ENCODE data around the gene SH3BP5L.
"Not testable (repeated sequence)": the region's sequence is repeated elsewhere in the genome, so short reads cannot be mapped to it uniquely, and the experiment has no call there.

Gene SH3BP5L

DNA sequence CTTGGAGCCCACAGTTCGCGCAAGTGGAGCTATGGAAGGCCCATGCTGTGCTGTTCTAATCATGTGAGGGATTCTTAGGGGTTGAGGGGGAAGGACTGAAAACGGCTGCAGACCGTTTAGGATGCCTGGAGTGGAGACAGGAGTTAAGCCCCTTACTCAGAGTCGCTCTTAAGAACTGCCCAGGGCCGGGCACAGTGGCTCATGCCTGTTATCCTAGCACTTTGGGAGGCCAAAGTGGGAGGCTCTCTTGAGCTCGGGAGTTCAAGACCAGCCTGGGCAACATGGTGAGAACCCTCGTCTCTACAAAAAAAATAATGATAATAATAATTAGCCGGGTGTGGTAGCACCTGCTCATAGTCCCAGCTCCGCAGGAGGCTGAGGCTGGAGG is 13.4 kb upstream of the SH3BP5L start:
- no peak for DNase-seq (ENCODE audit: low read depth)
- TF ChIP-seq CTCF (IDR thresholded peaks at IDR 0.05; ENCODE audit: control insufficient read depth, extremely low read depth, insufficient read depth) = no peak
- H3K4me3 ChIP-seq (ENCODE audit: low read depth, low read length) = peak overlapping the region; percentile 81

- DNase-seq (ENCODE audit: low read depth) = peak; percentile 90
- no peak for TF ChIP-seq CTCF (IDR thresholded peaks at IDR 0.05; ENCODE audit: control insufficient read depth, extremely low read depth, insufficient read depth)
Measured at GRCh38 chr1:248838357-248839167, 12.8 kb upstream of the SH3BP5L start.

DNA sequence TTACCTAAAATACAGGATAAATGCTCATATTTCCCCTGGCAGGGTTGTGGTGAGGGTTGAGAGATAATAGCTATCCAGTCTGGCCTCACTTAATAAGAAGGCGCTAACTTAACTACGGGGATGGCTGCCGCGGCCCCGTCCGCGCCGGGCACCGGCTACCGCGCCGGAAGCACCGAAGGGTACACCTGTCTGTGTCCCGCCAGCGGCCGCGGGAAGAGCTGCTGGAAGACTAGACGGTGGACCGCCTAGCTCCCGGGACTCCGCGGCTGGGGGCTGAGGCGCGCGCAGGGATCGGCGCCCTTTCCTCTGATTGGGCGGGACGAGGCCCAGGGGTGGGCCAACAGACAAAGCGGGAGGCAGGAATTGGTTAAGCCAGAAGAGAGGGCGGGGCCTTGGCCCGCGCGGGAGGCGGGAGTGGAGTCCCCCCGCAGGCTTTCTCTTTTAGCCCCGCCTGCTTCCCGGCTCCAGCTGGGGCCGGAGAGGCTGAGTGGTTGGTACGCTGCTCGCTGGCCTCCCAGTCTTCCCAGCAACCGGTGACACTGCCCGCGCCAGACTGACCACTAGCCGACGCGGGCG is 12.2 kb upstream of the SH3BP5L start, which contains the start of gene ZNF672:
Gene ZNF672 (plus strand): TSS at position 444 of the 576 bp plus-strand sequence. CDS start 9,051 bp downstream, outside the sequence.
- TF ChIP-seq CTCF (IDR thresholded peaks at IDR 0.05; ENCODE audit: control insufficient read depth, extremely low read depth, insufficient read depth) = no peak
- H3K4me3 ChIP-seq (ENCODE audit: low read depth, low read length) = peak within 1 kb of the TSS; percentile 81
- peak; percentile 94 for DNase-seq (ENCODE audit: low read depth)

More at GRCh38 chr1:248838357-248839167, 12.8 kb upstream of the SH3BP5L start:
- peak overlapping the region; percentile 81 for H3K4me3 ChIP-seq (ENCODE audit: low read depth, low read length)

DNA sequence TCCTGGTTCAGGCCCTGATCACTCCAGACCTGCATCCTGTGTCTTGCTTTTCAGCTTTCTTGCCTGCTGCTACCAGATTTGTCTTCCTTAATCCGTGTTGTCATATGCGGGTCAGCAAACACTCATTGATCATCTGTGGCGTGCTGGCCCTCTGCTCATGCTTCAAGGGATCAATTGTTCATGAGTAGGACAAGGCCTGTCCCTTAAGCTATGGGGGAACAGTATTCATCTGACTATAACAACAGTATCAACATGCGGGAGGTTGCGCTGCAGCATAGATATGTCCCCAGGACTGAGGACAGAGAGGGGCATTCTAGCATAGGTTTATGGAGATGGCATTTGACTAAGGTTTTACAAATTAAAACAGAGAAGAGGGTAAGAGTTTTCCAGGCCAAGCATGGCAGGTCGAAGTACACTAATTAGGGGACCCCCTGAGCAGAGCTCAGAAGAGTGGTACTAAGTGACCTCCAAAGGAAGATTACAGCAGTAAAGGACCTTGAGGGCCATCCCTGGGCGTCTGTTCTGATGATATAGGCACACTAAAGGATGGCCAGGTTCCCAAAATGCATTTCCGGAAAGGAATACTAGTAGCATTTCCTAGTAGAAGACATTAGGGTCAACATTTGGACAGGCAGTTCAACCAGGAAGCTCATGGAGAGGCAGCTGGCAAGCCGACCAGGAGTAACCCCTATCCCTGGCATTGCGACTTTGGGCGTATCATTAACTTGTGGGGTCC is 11.5 kb upstream of the SH3BP5L start:
- no peak for DNase-seq (ENCODE audit: low read depth)
- TF ChIP-seq CTCF (IDR thresholded peaks at IDR 0.05; ENCODE audit: control insufficient read depth, extremely low read depth, insufficient read depth) = no peak
- H3K4me3 ChIP-seq (ENCODE audit: low read depth, low read length) = peak overlapping the region; percentile 81

- no peak for TF ChIP-seq CTCF (IDR thresholded peaks at IDR 0.05; ENCODE audit: control insufficient read depth, extremely low read depth, insufficient read depth)
- no peak overlapping the region for H3K4me3 ChIP-seq (ENCODE audit: low read depth, low read length)
- DNase-seq (ENCODE audit: low read depth) = no peak
Measured at GRCh38 chr1:248834343-248834940, 8.7 kb upstream of the SH3BP5L start.

GRCh38 chr1:248831842-248832241 is 6.1 kb upstream of the SH3BP5L start:
- no peak for DNase-seq (ENCODE audit: low read depth)
- H3K4me3 ChIP-seq (ENCODE audit: low read depth, low read length) = no peak overlapping the region
- no peak for TF ChIP-seq CTCF (IDR thresholded peaks at IDR 0.05; ENCODE audit: control insufficient read depth, extremely low read depth, insufficient read depth)

- H3K4me3 ChIP-seq (ENCODE audit: low read depth, low read length); DNase-seq (ENCODE audit: low read depth): not testable (repeated sequence)
Measured at GRCh38 chr1:248830718-248831017, 5.0 kb upstream of the SH3BP5L start.

Data from LNCaP clone FGC (cell line).